Mesothelial cell of epicardium (in vitro differentiated cells): ENCODE results near the gene SLC22A23. TPM values are rescaled to one million over a fixed set of nuclear protein-coding genes. Genes with fewer than 3 reads are reported as not detected.

Experiments
- DNase-seq, 2 experiments: peaks; one replicate each; pipeline ENCODE4 v3.0.0; 2021; ENCODE audit warnings: low spot score in 2 of 2; ENCODE audit not compliant: unreplicated experiment in 2 of 2
- H3K27ac Mint-ChIP-seq: 2 replicates; pipeline ENCODE4 v1.8.0; 2021; ENCODE audit warnings: mixed read lengths
- H3K27me3 Mint-ChIP-seq: 2 replicates; pipeline ENCODE4 v1.8.0; 2021; ENCODE audit warnings: low read depth, mixed read lengths
- H3K36me3 Mint-ChIP-seq: 2 replicates; pipeline ENCODE4 v1.8.0; 2021; ENCODE audit warnings: mixed read lengths
- H3K4me1 Mint-ChIP-seq: 2 replicates; pipeline ENCODE4 v1.8.0; 2021; ENCODE audit warnings: mixed read lengths
- H3K4me3 Mint-ChIP-seq: 2 replicates; pipeline ENCODE4 v1.8.0; 2021; ENCODE audit warnings: mild to moderate bottlenecking, moderate library complexity, mixed read lengths
- H3K9me3 Mint-ChIP-seq: 2 replicates; pipeline ENCODE4 v1.8.0; 2021; ENCODE audit warnings: mixed read lengths
- total RNA-seq: library from RNA; stranded (reverse); gene quantifications from 3 replicates; pipeline ENCODE4 v1.2.1, GENCODE V29; 2021
- TF ChIP-seq, protein P1 (sequence below): fragments of 200-600 bp; sonication (generic); IDR thresholded peaks from one replicate; pipeline ENCODE4 v1.5.0; 2021; ENCODE audit warnings: antibody characterized with exemption; ENCODE audit not compliant: unreplicated experiment

The SLC22A23 gene
- total RNA-seq, 1 donor from 2014 or later: 25.0 TPM

DNA sequence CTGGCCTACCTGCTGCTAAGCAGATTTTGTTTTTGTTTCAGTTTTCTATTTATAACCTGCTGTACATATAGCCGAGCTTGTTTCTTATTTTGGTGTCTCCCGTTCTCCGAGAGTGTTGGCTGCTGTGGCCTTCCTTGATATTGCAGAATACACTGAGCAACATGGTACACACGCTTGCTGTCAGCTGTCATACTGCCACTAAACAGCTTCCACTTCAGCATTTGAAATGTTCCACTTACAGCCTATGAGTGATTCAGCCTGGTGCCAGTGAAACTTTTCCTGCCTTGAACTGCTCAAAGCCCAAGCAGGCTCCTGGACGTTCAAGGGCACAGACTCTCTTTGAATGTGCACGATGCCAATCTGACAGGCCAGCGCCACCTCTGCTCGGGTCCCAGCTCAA lies 111.0 kb downstream of the SLC22A23 start:
- TF ChIP-seq, protein P1, sequence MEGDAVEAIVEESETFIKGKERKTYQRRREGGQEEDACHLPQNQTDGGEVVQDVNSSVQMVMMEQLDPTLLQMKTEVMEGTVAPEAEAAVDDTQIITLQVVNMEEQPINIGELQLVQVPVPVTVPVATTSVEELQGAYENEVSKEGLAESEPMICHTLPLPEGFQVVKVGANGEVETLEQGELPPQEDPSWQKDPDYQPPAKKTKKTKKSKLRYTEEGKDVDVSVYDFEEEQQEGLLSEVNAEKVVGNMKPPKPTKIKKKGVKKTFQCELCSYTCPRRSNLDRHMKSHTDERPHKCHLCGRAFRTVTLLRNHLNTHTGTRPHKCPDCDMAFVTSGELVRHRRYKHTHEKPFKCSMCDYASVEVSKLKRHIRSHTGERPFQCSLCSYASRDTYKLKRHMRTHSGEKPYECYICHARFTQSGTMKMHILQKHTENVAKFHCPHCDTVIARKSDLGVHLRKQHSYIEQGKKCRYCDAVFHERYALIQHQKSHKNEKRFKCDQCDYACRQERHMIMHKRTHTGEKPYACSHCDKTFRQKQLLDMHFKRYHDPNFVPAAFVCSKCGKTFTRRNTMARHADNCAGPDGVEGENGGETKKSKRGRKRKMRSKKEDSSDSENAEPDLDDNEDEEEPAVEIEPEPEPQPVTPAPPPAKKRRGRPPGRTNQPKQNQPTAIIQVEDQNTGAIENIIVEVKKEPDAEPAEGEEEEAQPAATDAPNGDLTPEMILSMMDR: no peak
- no peaks in the 10 kb centered on the region for H3K36me3 Mint-ChIP-seq
- H3K27me3 Mint-ChIP-seq: no peaks in the 10 kb centered on the region
- H3K4me1 Mint-ChIP-seq: peaks cover 49% of the 10 kb centered on the region
- DNase-seq: no peak
- H3K4me3 Mint-ChIP-seq: no peak overlapping the region
- H3K9me3 Mint-ChIP-seq: no peaks in the 10 kb centered on the region
- no peak overlapping the region for H3K27ac Mint-ChIP-seq

DNA sequence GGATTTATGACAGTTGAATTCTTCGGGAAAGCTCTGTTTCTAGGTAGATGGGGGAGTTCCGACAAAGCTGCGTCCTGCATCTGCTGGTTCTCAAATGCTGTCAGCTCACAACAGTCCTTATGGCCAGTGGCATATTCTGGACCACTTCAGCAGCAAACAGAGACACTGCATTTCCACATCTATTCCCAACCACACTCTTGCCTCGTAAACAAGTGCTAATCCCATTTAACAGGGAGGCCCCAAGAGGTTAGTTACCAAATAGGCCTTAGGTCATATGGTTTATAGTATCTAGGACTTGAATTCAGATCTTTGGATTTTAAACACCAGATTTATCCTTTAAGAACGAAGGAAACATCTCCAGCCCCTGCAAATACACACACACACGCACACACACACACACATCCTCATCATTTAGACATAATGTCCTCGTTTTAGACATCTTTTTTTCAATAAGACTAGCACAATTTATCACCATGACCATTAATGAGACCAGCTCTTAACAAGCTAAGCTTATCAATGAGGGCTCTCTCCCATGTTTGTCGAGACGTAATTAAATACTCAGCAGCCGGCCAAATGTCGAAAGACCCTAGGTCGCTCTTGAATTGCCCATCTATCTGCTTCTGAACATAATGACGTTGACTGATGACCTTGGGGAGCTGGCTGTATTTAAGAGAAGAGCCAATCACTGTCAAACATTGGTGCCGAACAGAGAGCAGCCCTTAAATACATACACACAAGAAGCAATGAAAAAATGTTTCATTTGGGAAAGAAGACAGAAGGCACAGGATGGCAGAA lies 113.6 kb downstream of the SLC22A23 start:
- TF ChIP-seq, protein P1: no peak
- no peak overlapping the region for H3K4me3 Mint-ChIP-seq
- H3K4me1 Mint-ChIP-seq: peaks cover 51% of the 10 kb centered on the region
- DNase-seq: no peak
- no peaks in the 10 kb centered on the region for H3K9me3 Mint-ChIP-seq
- no peaks in the 10 kb centered on the region for H3K36me3 Mint-ChIP-seq
- H3K27ac Mint-ChIP-seq: no peak overlapping the region
- H3K27me3 Mint-ChIP-seq: no peaks in the 10 kb centered on the region

DNA sequence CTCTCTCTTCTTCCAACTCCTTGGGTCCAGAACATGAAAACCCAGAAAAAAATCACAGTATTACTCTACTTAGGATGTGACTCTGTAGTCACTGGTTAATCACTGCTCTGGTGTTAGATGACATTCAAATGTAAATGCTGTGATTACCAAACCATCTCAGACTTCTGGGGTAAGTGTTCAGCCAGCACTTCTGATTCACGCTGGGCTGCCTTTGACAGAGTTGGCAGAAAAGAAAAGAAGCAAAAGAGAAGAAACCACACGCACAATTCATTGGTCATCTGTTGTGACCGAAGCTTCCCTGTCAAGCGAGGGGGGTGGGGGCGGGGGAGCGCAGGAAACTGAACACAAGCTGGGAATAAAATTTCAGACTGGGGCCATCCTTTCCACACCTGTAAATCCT lies 115.4 kb downstream of the SLC22A23 start:
- Mint-ChIP-seq H3K27me3 (no peaks in the 10 kb centered on the region), H3K4me1 (peaks cover 55% of the 10 kb centered on the region), H3K36me3 (no peaks in the 10 kb centered on the region), H3K9me3 (no peaks in the 10 kb centered on the region), H3K4me3 (no peak overlapping the region), H3K27ac (peak overlapping the region; percentile 81)
- TF ChIP-seq, protein P1: no peak
- no peak for DNase-seq

DNA sequence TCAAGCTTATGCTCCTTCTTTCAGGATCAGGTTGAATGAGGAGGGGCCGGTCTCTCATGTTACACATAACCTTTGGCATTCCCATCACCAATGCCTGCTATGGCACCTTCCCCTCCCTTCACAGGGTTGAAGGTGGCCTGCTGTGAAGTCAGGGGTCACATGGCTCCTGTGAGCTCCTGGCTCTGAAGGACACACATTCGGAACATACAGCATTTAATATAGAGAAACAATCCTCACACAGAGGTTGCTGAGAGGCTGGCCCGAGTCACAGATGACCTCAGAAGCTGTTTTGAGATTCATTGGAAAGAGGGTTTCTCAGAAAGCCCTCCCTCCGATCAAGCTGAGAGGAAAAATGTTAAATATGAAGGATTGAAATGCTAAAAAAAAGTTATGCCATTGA lies 116.0 kb downstream of the SLC22A23 start:
- DNase-seq: no peak
- Mint-ChIP-seq H3K27me3 (no peaks in the 10 kb centered on the region), H3K4me3 (no peak overlapping the region)

DNA sequence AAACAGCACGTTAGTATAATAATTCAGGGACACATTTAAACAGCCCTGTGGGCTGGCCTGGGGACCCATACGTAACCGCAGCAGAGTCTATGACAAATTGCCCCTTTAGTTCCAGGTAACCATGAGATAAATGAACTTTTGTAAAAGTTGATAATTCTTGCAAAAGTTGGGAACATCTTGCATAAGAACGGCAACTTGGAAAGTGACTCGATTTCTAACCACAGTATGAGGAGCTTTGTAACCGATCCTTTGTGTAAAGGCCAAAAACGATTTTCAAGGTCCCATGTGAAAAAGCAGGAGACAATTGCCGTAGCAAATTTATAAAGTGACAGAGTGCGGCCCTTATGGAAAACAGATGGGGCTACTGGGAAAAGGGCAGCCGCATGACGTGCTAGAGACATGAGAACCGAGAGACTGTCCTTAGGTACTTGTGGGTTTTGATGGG lies 116.5 kb downstream of the SLC22A23 start:
- Mint-ChIP-seq H3K36me3 (no peaks in the 10 kb centered on the region), H3K9me3 (no peaks in the 10 kb centered on the region), H3K27ac (peak overlapping the region; percentile 81), H3K4me1 (peaks cover 55% of the 10 kb centered on the region), H3K4me3 (no peak overlapping the region), H3K27me3 (no peaks in the 10 kb centered on the region)
- DNase-seq: no peak
- TF ChIP-seq, protein P1: no peak

More for the DNA sequence above, 116.0 kb downstream of the SLC22A23 start:
- no peaks in the 10 kb centered on the region for H3K9me3 Mint-ChIP-seq
- peaks cover 55% of the 10 kb centered on the region for H3K4me1 Mint-ChIP-seq
- peak overlapping the region; percentile 81 for H3K27ac Mint-ChIP-seq
- TF ChIP-seq, protein P1: no peak
- H3K36me3 Mint-ChIP-seq: no peaks in the 10 kb centered on the region
